ENCODE measurements around the gene DUSP2.

Gene DUSP2

DNA sequence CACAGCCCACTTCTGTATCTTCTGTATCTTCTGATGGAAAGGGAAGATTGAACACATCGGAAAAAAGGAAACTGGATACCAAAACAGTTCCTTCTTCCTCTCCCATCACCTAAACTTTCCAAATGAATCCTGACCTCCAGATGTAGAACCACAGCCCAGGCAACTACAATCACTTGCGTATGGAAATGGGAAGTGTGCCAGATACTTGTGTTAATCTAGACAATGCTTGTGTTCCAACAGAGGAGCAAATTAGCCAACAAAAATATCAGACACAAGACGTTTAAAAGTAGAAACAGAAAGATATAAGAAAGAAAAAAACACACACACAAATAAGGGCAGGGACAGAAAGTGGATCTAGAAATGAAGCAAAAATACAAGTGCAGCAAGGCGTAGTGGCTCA lies 31.4 kb upstream of the DUSP2 start:
- H3K9me3 ChIP-seq (ENCODE audit: control insufficient read depth in 1 of 2, low read length in 2 of 2) = no peaks in the 10 kb centered on the region
- H3K4me1 ChIP-seq (ENCODE audit: control insufficient read depth in 1 of 2, insufficient read depth in 2 of 2, low read length in 2 of 2) = no peaks in the 10 kb centered on the region
- no peak overlapping the region for H3K27ac ChIP-seq (ENCODE audit: low read depth, low read length)
- no peak overlapping the region for H3K9ac ChIP-seq (ENCODE audit: low read depth in 1 of 2, low read length in 2 of 2)
- no peak overlapping the region for H3K4me3 ChIP-seq (ENCODE audit: low read depth in 1 of 2, low read length in 2 of 2)
- no peaks in the 10 kb centered on the region for H3K27me3 ChIP-seq (ENCODE audit: control insufficient read depth in 1 of 2, insufficient read depth in 2 of 2, low read length in 2 of 2)
- H3K36me3 ChIP-seq (ENCODE audit: control insufficient read depth in 1 of 2, insufficient read depth in 2 of 2, low read length in 2 of 2) = no peaks in the 10 kb centered on the region

- no peak overlapping the region for H3K27ac ChIP-seq (ENCODE audit: low read depth, low read length)
- no peaks in the 10 kb centered on the region for H3K4me1 ChIP-seq (ENCODE audit: control insufficient read depth in 1 of 2, insufficient read depth in 2 of 2, low read length in 2 of 2)
- H3K4me3 ChIP-seq (ENCODE audit: low read depth in 1 of 2, low read length in 2 of 2) = no peak overlapping the region
- no peak overlapping the region for H3K9ac ChIP-seq (ENCODE audit: low read depth in 1 of 2, low read length in 2 of 2)
- H3K9me3 ChIP-seq (ENCODE audit: control insufficient read depth in 1 of 2, low read length in 2 of 2) = no peaks in the 10 kb centered on the region
- H3K36me3 ChIP-seq (ENCODE audit: control insufficient read depth in 1 of 2, insufficient read depth in 2 of 2, low read length in 2 of 2) = no peaks in the 10 kb centered on the region
- no peaks in the 10 kb centered on the region for H3K27me3 ChIP-seq (ENCODE audit: control insufficient read depth in 1 of 2, insufficient read depth in 2 of 2, low read length in 2 of 2)
Measured at GRCh38 chr2:96175951-96176350, 30.7 kb upstream of the DUSP2 start.

DNA sequence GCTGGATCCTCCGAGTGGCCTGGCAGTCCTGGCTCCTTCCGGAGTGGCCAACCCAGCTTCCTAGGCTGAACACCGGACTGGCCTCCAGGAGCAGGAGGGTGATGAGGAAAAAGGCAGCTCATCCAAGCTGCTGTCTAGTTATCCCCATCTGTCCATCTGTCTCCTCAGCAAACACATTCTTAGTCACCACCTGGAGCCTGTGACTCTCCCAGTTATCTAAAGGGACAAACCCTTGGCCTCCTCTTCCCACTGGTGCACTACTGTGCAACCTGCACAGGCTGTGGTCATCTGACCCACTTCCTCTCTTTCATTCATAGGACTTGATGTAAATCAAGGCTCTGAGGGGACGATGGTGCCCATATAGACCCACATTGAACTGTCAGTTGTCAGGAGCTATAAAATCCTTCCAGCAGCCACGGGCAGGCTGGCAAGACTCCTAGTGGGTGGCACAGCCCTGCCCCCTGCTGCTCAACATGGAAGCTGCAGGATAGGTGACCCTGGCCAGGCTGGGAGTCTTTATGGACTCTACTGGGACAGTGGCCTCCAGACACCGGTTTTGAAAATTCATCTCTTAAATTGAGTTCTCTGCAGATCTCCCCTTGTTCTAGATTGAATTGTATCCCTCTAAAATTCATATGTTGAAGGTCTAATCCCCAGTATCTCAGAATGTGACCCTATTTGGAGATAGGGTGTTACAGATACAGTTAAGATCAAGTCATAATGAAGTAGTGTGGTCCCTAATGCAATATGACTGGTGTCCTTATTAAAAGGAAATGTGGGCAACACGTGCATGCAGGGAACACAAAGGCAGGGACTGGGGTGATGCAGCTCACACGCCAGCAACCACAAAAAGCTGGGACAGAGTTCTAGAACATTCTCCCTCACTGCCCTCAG lies 29.3 kb upstream of the DUSP2 start:
- no peaks in the 10 kb centered on the region for H3K36me3 ChIP-seq (ENCODE audit: control insufficient read depth in 1 of 2, insufficient read depth in 2 of 2, low read length in 2 of 2)
- H3K27me3 ChIP-seq (ENCODE audit: control insufficient read depth in 1 of 2, insufficient read depth in 2 of 2, low read length in 2 of 2) = no peaks in the 10 kb centered on the region
- no peak overlapping the region for H3K4me3 ChIP-seq (ENCODE audit: low read depth in 1 of 2, low read length in 2 of 2)
- peaks cover 0 to 2% of the 10 kb centered on the region in 2 donors for H3K9me3 ChIP-seq (ENCODE audit: control insufficient read depth in 1 of 2, low read length in 2 of 2)
- no peaks in the 10 kb centered on the region for H3K4me1 ChIP-seq (ENCODE audit: control insufficient read depth in 1 of 2, insufficient read depth in 2 of 2, low read length in 2 of 2)
- H3K27ac ChIP-seq (ENCODE audit: low read depth, low read length) = no peak overlapping the region
- H3K9ac ChIP-seq (ENCODE audit: low read depth in 1 of 2, low read length in 2 of 2) = no peak overlapping the region

DNA sequence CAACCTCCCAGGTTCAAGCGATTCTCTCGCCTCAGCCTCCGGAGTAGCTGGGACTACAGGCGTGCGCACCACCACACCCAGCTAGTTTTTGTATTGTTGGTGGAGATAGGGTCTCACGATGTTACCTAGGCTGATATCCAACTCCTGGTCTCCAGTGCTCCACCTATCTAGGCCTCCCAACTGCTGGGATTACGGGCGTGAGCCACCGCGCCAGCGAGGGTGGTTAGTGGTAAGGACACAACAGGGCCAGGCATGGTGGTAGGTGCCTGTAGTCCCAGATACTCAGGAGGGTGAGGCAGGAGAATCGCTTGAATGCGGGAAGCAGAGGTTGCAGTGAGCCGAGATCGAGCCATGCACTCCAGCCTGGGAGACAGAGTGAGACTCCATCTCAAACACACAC lies 26.6 kb upstream of the DUSP2 start:
- H3K9ac ChIP-seq (ENCODE audit: low read depth in 1 of 2, low read length in 2 of 2) = no peak overlapping the region
- peaks cover 0 to 2% of the 10 kb centered on the region in 2 donors for H3K9me3 ChIP-seq (ENCODE audit: control insufficient read depth in 1 of 2, low read length in 2 of 2)
- H3K36me3 ChIP-seq (ENCODE audit: control insufficient read depth in 1 of 2, insufficient read depth in 2 of 2, low read length in 2 of 2) = no peaks in the 10 kb centered on the region
- no peak overlapping the region for H3K4me3 ChIP-seq (ENCODE audit: low read depth in 1 of 2, low read length in 2 of 2)
- H3K27me3 ChIP-seq (ENCODE audit: control insufficient read depth in 1 of 2, insufficient read depth in 2 of 2, low read length in 2 of 2) = no peaks in the 10 kb centered on the region
- H3K4me1 ChIP-seq (ENCODE audit: control insufficient read depth in 1 of 2, insufficient read depth in 2 of 2, low read length in 2 of 2) = no peaks in the 10 kb centered on the region
- no peak overlapping the region for H3K27ac ChIP-seq (ENCODE audit: low read depth, low read length)

- H3K27ac ChIP-seq (ENCODE audit: low read depth, low read length) = no peak overlapping the region
- H3K9ac ChIP-seq (ENCODE audit: low read depth in 1 of 2, low read length in 2 of 2) = no peak overlapping the region
Measured at GRCh38 chr2:96170626-96171025, 25.4 kb upstream of the DUSP2 start.

DNA sequence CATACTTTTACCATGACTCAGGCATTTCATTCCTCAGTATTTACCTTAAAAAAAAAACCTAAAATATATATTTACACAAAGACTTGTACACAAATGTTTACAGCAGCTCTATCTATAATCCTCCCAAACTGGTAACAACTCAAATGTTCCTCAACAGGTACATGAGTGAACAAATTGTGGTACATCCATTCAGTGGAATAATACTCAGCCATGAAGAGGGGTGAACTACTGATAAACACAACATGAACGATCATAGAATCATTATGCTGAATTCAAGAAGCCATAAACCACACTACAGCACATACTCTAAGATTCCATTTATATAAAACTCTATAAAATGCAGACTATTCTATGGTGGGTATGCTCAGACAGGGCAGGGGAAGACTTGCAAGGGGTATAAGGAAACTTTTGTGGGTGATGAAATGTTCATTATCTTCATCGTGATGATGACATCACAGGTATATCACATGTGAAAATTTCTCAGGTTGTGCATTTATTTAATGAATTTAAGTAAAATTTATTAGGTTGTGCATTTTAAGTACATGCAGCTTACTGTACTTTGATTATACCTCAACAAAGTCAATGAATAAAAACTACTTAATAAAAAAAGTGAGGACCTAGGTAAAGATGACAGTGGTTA lies 24.7 kb upstream of the DUSP2 start:
- Histone ChIP-seq H3K27me3 (ENCODE audit: control insufficient read depth in 1 of 2, insufficient read depth in 2 of 2, low read length in 2 of 2) (no peaks in the 10 kb centered on the region), H3K4me3 (ENCODE audit: low read depth in 1 of 2, low read length in 2 of 2) (no peak overlapping the region), H3K36me3 (ENCODE audit: control insufficient read depth in 1 of 2, insufficient read depth in 2 of 2, low read length in 2 of 2) (no peaks in the 10 kb centered on the region), H3K4me1 (ENCODE audit: control insufficient read depth in 1 of 2, insufficient read depth in 2 of 2, low read length in 2 of 2) (no peaks in the 10 kb centered on the region), H3K27ac (ENCODE audit: low read depth, low read length) (no peak overlapping the region), H3K9me3 (ENCODE audit: control insufficient read depth in 1 of 2, low read length in 2 of 2) (peaks cover 0 to 2% of the 10 kb centered on the region in 2 donors), H3K9ac (ENCODE audit: low read depth in 1 of 2, low read length in 2 of 2) (no peak overlapping the region)

More at GRCh38 chr2:96170626-96171025, 25.4 kb upstream of the DUSP2 start:
- Histone ChIP-seq H3K27me3 (ENCODE audit: control insufficient read depth in 1 of 2, insufficient read depth in 2 of 2, low read length in 2 of 2) (no peaks in the 10 kb centered on the region), H3K4me3 (ENCODE audit: low read depth in 1 of 2, low read length in 2 of 2) (no peak overlapping the region), H3K9me3 (ENCODE audit: control insufficient read depth in 1 of 2, low read length in 2 of 2) (peaks cover 0 to 2% of the 10 kb centered on the region in 2 donors), H3K36me3 (ENCODE audit: control insufficient read depth in 1 of 2, insufficient read depth in 2 of 2, low read length in 2 of 2) (no peaks in the 10 kb centered on the region), H3K4me1 (ENCODE audit: control insufficient read depth in 1 of 2, insufficient read depth in 2 of 2, low read length in 2 of 2) (no peaks in the 10 kb centered on the region)

GRCh38 chr2:96167407-96168013 lies 22.3 kb upstream of the DUSP2 start:
- H3K4me3 ChIP-seq (ENCODE audit: low read depth in 1 of 2, low read length in 2 of 2) = no peak overlapping the region
- no peak overlapping the region for H3K9ac ChIP-seq (ENCODE audit: low read depth in 1 of 2, low read length in 2 of 2)
- no peaks in the 10 kb centered on the region for H3K27me3 ChIP-seq (ENCODE audit: control insufficient read depth in 1 of 2, insufficient read depth in 2 of 2, low read length in 2 of 2)
- H3K36me3 ChIP-seq (ENCODE audit: control insufficient read depth in 1 of 2, insufficient read depth in 2 of 2, low read length in 2 of 2) = no peaks in the 10 kb centered on the region
- no peak overlapping the region for H3K27ac ChIP-seq (ENCODE audit: low read depth, low read length)
- peaks cover 0 to 2% of the 10 kb centered on the region in 2 donors for H3K9me3 ChIP-seq (ENCODE audit: control insufficient read depth in 1 of 2, low read length in 2 of 2)
- H3K4me1 ChIP-seq (ENCODE audit: control insufficient read depth in 1 of 2, insufficient read depth in 2 of 2, low read length in 2 of 2) = peaks cover 0 to 5% of the 10 kb centered on the region in 2 donors

DNA sequence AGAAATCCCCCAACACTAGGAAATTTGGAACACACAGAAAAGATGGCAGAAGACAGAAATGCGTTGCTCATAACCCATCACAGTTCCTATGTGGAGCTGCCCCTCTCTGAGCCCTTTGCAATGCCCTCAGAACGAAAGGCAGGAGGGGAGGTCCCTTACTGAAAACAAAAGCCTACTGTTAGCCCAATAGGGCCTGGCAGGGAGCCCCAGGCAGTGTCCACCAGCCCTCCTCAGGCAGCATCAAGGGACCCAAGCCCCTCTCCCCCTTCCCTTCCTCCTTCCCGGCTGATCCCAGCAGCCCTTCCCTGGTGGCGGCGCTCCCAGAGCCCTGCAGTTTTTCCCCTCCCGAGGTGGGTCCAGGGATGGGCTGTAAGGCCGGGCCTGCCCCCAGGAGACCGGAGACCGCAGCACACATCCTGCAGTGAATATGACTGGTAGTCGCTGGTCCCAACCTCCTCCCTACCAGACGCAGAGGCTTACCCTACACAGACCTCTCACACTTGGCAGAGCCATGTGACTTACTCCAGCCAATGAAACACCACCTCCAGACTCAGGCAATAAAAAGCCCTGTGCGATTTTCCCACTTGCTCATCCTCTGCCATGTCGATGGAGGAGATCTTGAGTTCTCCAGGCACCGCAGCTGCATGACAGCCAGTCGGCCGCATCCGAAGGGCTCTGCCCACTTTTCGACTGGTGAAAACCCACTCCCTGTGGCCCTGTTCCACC lies 19.4 kb upstream of the DUSP2 start:
- Histone ChIP-seq H3K4me1 (ENCODE audit: control insufficient read depth in 1 of 2, insufficient read depth in 2 of 2, low read length in 2 of 2) (peaks cover 5 to 7% of the 10 kb centered on the region in 2 donors), H3K27ac (ENCODE audit: low read depth, low read length) (no peak overlapping the region), H3K27me3 (ENCODE audit: control insufficient read depth in 1 of 2, insufficient read depth in 2 of 2, low read length in 2 of 2) (no peaks in the 10 kb centered on the region), H3K36me3 (ENCODE audit: control insufficient read depth in 1 of 2, insufficient read depth in 2 of 2, low read length in 2 of 2) (no peaks in the 10 kb centered on the region), H3K9me3 (ENCODE audit: control insufficient read depth in 1 of 2, low read length in 2 of 2) (no peaks in the 10 kb centered on the region), H3K4me3 (ENCODE audit: low read depth in 1 of 2, low read length in 2 of 2) (no peak overlapping the region), H3K9ac (ENCODE audit: low read depth in 1 of 2, low read length in 2 of 2) (peak overlapping the region in 1 of 2 donors; percentile 7)

DNA sequence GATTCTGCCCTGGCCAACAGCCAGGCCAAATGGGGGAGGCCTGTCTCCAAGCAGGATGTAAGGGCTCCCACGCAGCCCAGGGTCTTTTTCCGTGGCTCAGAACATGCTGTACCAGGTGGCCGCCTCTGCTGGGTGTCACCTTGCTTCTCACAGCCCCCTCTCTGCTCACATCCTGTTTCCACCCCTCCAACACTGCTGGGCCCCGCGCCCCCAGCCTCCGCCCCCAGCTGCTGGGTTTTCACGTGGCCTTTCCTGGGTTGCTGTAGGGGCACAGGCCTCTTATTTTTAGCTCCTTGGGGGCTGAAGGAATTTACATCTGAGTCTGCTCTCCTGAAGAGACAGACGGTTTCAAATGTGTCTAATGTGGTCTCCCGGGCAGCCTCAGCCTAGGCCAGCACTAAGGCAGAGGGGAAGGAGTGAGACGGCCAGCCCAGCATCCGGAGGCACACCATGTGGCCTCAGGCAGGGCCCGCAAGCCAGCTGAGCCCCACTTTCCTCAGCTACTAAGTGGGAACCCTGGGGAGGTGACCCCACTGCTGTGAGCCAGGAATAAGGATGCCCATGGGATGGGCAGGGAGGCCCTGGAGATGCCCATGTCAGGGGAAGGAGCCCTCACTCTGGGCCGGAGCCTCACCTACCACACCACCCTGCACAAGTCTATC lies 18.7 kb upstream of the DUSP2 start:
- Histone ChIP-seq H3K27me3 (ENCODE audit: control insufficient read depth in 1 of 2, insufficient read depth in 2 of 2, low read length in 2 of 2) (no peaks in the 10 kb centered on the region), H3K27ac (ENCODE audit: low read depth, low read length) (no peak overlapping the region), H3K36me3 (ENCODE audit: control insufficient read depth in 1 of 2, insufficient read depth in 2 of 2, low read length in 2 of 2) (no peaks in the 10 kb centered on the region), H3K4me1 (ENCODE audit: control insufficient read depth in 1 of 2, insufficient read depth in 2 of 2, low read length in 2 of 2) (peaks cover 5 to 7% of the 10 kb centered on the region in 2 donors), H3K4me3 (ENCODE audit: low read depth in 1 of 2, low read length in 2 of 2) (no peak overlapping the region), H3K9me3 (ENCODE audit: control insufficient read depth in 1 of 2, low read length in 2 of 2) (no peaks in the 10 kb centered on the region), H3K9ac (ENCODE audit: low read depth in 1 of 2, low read length in 2 of 2) (no peak overlapping the region)
